H9 (cell line): ENCODE measurements around the gene RND1. TPM values are rescaled to one million over a fixed set of nuclear protein-coding genes. Genes with fewer than 3 reads are reported as not detected.

ENCODE experiments used
- DNase-seq: peaks from one replicate; pipeline ENCODE4 v3.0.0-alpha.2; 2017
- H2AFZ ChIP-seq: one replicate; pipeline ENCODE4 v1.6.1; 2013; ENCODE audit warnings: mild to moderate bottlenecking, low read length, control low read depth, moderate library complexity
- H2AK5ac ChIP-seq: 2 replicates; pipeline ENCODE4 v1.6.1; 2013; ENCODE audit warnings: low read length, control low read depth, mixed read lengths; ENCODE audit not compliant: insufficient read length
- H2BK120ac ChIP-seq: one replicate; pipeline ENCODE4 v1.6.1; 2013; ENCODE audit warnings: low read depth, mild to moderate bottlenecking, low read length, control low read depth, inconsistent platforms; ENCODE audit not compliant: poor library complexity, severe bottlenecking
- H2BK12ac ChIP-seq: 2 replicates; pipeline ENCODE4 v1.6.1; 2013; ENCODE audit warnings: low read length, control low read depth, mixed read lengths, low read depth; ENCODE audit not compliant: insufficient read length
- H2BK15ac ChIP-seq: 2 replicates; pipeline ENCODE4 v1.6.1; 2013; ENCODE audit warnings: low read depth, low read length, control low read depth
- H2BK20ac ChIP-seq: one replicate; pipeline ENCODE4 v1.6.1; 2013; ENCODE audit warnings: low read depth, mild to moderate bottlenecking, low read length, control low read depth, inconsistent platforms; ENCODE audit not compliant: poor library complexity, severe bottlenecking
- H2BK5ac ChIP-seq: 2 replicates; pipeline ENCODE4 v1.6.1; 2013; ENCODE audit warnings: low read length, control low read depth, mixed read lengths; ENCODE audit not compliant: insufficient read length
- H3K14ac ChIP-seq: 2 replicates; pipeline ENCODE4 v1.6.1; 2013; ENCODE audit warnings: low read length, control low read depth; ENCODE audit not compliant: insufficient read depth
- H3K18ac ChIP-seq: 2 replicates; pipeline ENCODE4 v1.6.1; 2013; ENCODE audit warnings: low read depth, mild to moderate bottlenecking, mixed read lengths, low read length, control low read depth; ENCODE audit not compliant: insufficient read length
- H3K23ac ChIP-seq: 2 replicates; pipeline ENCODE4 v1.6.1; 2013; ENCODE audit warnings: low read length, control low read depth, mixed read lengths, low read depth; ENCODE audit not compliant: insufficient read length
- H3K23me2 ChIP-seq: 2 replicates; pipeline ENCODE4 v1.6.1; 2013; ENCODE audit warnings: low read depth, mild to moderate bottlenecking, mixed read lengths, low read length, control low read depth; ENCODE audit not compliant: insufficient read length, poor library complexity, severe bottlenecking
- H3K27ac ChIP-seq: 2 replicates; pipeline ENCODE4 v1.5.1; 2013; ENCODE audit warnings: low read length, control low read depth, mixed read lengths, low read depth; ENCODE audit not compliant: insufficient read length
- H3K27me3 ChIP-seq: 2 replicates; pipeline ENCODE4 v1.6.1; 2013; ENCODE audit warnings: low read length, control low read depth, inconsistent platforms; ENCODE audit not compliant: insufficient read depth
- H3K4ac ChIP-seq: 2 replicates; pipeline ENCODE4 v1.6.1; 2013; ENCODE audit warnings: low read depth, mild to moderate bottlenecking, control low read depth, inconsistent platforms, low read length, moderate library complexity
- H3K4me1 ChIP-seq: 2 replicates; pipeline ENCODE4 v1.6.1; 2013; ENCODE audit warnings: low read length, control low read depth, inconsistent platforms; ENCODE audit not compliant: insufficient read depth
- H3K4me2 ChIP-seq: 2 replicates; pipeline ENCODE4 v1.6.1; 2013; ENCODE audit warnings: low read length, control low read depth, mixed read lengths; ENCODE audit not compliant: insufficient read length, insufficient read depth
- H3K56ac ChIP-seq: 2 replicates; pipeline ENCODE4 v1.6.1; 2013; ENCODE audit warnings: low read depth, mild to moderate bottlenecking, mixed read lengths, low read length, control low read depth; ENCODE audit not compliant: insufficient read length
- H3K79me1 ChIP-seq: 2 replicates; pipeline ENCODE4 v1.6.1; 2013; ENCODE audit warnings: low read depth, mild to moderate bottlenecking, moderate library complexity, low read length, control low read depth, inconsistent platforms; ENCODE audit not compliant: insufficient read depth, poor library complexity, severe bottlenecking
- H3K79me2 ChIP-seq: 2 replicates; pipeline ENCODE4 v1.6.1; 2013; ENCODE audit warnings: low read length, control low read depth, inconsistent platforms; ENCODE audit not compliant: insufficient read depth
- H3K9ac ChIP-seq: 2 replicates; pipeline ENCODE4 v1.6.1; 2013; ENCODE audit warnings: low read length, control low read depth, mixed read lengths; ENCODE audit not compliant: insufficient read length; ENCODE audit errors: extremely low read depth
- H3K9me3 ChIP-seq: one replicate; pipeline ENCODE4 v1.6.1; 2013; ENCODE audit warnings: low read depth, low read length, inconsistent platforms; ENCODE audit not compliant: control insufficient read depth
- H3T11ph ChIP-seq: one replicate; pipeline ENCODE4 v1.6.1; 2013; ENCODE audit warnings: mild to moderate bottlenecking, low read length, control low read depth, inconsistent platforms
- H4K20me1 ChIP-seq: one replicate; pipeline ENCODE4 v1.6.1; 2013; ENCODE audit not compliant: control insufficient read depth, insufficient read length, insufficient read depth
- H4K5ac ChIP-seq: 2 replicates; pipeline ENCODE4 v1.6.1; 2013; ENCODE audit warnings: low read depth, mild to moderate bottlenecking, mixed read lengths, low read length, control low read depth; ENCODE audit not compliant: insufficient read length
- H4K8ac ChIP-seq: replicated peaks from 2 replicates; pipeline ENCODE4 v1.6.1; 2013; ENCODE audit warnings: low read length, control low read depth, mixed read lengths, low read depth; ENCODE audit not compliant: insufficient read length
- H4K91ac ChIP-seq: 2 replicates; pipeline ENCODE4 v1.6.1; 2013; ENCODE audit warnings: low read depth, mild to moderate bottlenecking, moderate library complexity, mixed read lengths, low read length, control low read depth; ENCODE audit not compliant: insufficient read length
- H3K27ac Mint-ChIP-seq, 3 experiments: 2 replicates in 2 of 3; 3 replicates in 1 of 3; pipeline ENCODE4 v1.8.0; 2020 to 2021; ENCODE audit warnings: mixed read lengths in 3 of 3, mild to moderate bottlenecking in 1 of 3, moderate library complexity in 1 of 3
- H3K27me3 Mint-ChIP-seq: 2 replicates; pipeline ENCODE4 v1.8.0; 2021; ENCODE audit warnings: low read depth, mild to moderate bottlenecking, moderate library complexity, mixed read lengths
- H3K36me3 Mint-ChIP-seq, 3 experiments: 2 replicates in 2 of 3; 3 replicates in 1 of 3; pipeline ENCODE4 v1.8.0; 2020 to 2021; ENCODE audit warnings: low read depth in 3 of 3, mixed read lengths in 3 of 3; ENCODE audit not compliant: insufficient read depth in 1 of 3
- H3K4me1 Mint-ChIP-seq, 2 experiments: 2 replicates each; pipeline ENCODE4 v1.8.0; 2020; ENCODE audit warnings: mixed read lengths in 2 of 2
- H3K4me3 Mint-ChIP-seq, 2 experiments: 2 replicates in 1 of 2; 3 replicates in 1 of 2; pipeline ENCODE4 v1.8.0; 2020 to 2021; ENCODE audit warnings: mild to moderate bottlenecking in 2 of 2, mixed read lengths in 2 of 2, moderate library complexity in 1 of 2
- H3K9me3 Mint-ChIP-seq, 2 experiments: 2 replicates in 1 of 2; 3 replicates in 1 of 2; pipeline ENCODE4 v1.8.0; 2020; ENCODE audit warnings: mild to moderate bottlenecking in 2 of 2, mixed read lengths in 2 of 2, moderate library complexity in 1 of 2
- WGBS: extraction: QIAGEN DNeasy Blood & Tissue Kit; methylation state at CpG from one replicate; pipeline ENCODE4 v1.1.7; 2013; ENCODE audit warnings: missing lambda C conversion rate, low lambda C conversion rate, mixed read lengths; ENCODE audit not compliant: insufficient read length; ENCODE audit errors: extremely low coverage; 5-methylcytosine and 5-hydroxymethylcytosine counted together
- total RNA-seq: library from RNA; stranded (reverse); gene quantifications from 2 replicates; pipeline ENCODE4 v1.2.1, GENCODE V29; 2021
- TF ChIP-seq, protein P1 (sequence below): fragments of 200-600 bp; sonication (generic); conservative IDR thresholded peaks from 3 replicates; pipeline ENCODE4 v1.8.0; 2021; ENCODE audit warnings: antibody characterized with exemption, mild to moderate bottlenecking

RND1 gene
- total RNA-seq, 1 experiment from 2014 or later: 9.7 TPM

GRCh38 chr12:48883305-48884161, 17.9 kb upstream of the RND1 start:
- H3K18ac ChIP-seq: peak overlapping the region; percentile 88
- H3K4me2 ChIP-seq: no peak overlapping the region
- H3K23ac ChIP-seq: no peak overlapping the region
- peak overlapping the region; percentile 79; the same call in 1 of the 2 replicates for H3K14ac ChIP-seq
- no peaks in the 10 kb centered on the region for H3K9me3 ChIP-seq
- WGBS: no CpG with 5 or more reads among the region's 13 CpGs
- H4K91ac ChIP-seq: no peak overlapping the region
- H4K20me1 ChIP-seq: no peaks in the 10 kb centered on the region
- H3K23me2 ChIP-seq: no peaks in the 10 kb centered on the region
- H3T11ph ChIP-seq: no peak overlapping the region
- no peaks in the 10 kb centered on the region for H3K79me2 ChIP-seq
- no peak overlapping the region for H3K27ac ChIP-seq
- H4K5ac ChIP-seq: no peak overlapping the region
- H2AK5ac ChIP-seq: no peak overlapping the region
- no peaks in the 10 kb centered on the region for H3K79me1 ChIP-seq
- Mint-ChIP-seq H3K27me3 (peaks cover 17% of the 10 kb centered on the region), H3K4me3 (peak overlapping the region in 1 of 2 experiments; percentile 45; a peak in 3 of 5 replicates), H3K4me1 (peaks cover 28 to 45% of the 10 kb centered on the region in 2 experiments), H3K27ac (peak overlapping the region; percentile 94 to 97 (median 97)), H3K36me3 (no peaks in the 10 kb centered on the region), H3K9me3 (no peaks in the 10 kb centered on the region)
- no peak overlapping the region for H2BK15ac ChIP-seq
- H2BK12ac ChIP-seq: no peak overlapping the region
- no peak overlapping the region for H2BK120ac ChIP-seq
- H2BK5ac ChIP-seq: no peak overlapping the region
- H3K4me1 ChIP-seq: peaks cover 4% of the 10 kb centered on the region; the same call in 1 of the 2 replicates
- H2BK20ac ChIP-seq: no peak overlapping the region
- H3K4ac ChIP-seq: no peak overlapping the region
- peak; percentile 64 for DNase-seq
- no peak overlapping the region for H3K9ac ChIP-seq
- H3K27me3 ChIP-seq: no peaks in the 10 kb centered on the region
- TF ChIP-seq, protein P1, sequence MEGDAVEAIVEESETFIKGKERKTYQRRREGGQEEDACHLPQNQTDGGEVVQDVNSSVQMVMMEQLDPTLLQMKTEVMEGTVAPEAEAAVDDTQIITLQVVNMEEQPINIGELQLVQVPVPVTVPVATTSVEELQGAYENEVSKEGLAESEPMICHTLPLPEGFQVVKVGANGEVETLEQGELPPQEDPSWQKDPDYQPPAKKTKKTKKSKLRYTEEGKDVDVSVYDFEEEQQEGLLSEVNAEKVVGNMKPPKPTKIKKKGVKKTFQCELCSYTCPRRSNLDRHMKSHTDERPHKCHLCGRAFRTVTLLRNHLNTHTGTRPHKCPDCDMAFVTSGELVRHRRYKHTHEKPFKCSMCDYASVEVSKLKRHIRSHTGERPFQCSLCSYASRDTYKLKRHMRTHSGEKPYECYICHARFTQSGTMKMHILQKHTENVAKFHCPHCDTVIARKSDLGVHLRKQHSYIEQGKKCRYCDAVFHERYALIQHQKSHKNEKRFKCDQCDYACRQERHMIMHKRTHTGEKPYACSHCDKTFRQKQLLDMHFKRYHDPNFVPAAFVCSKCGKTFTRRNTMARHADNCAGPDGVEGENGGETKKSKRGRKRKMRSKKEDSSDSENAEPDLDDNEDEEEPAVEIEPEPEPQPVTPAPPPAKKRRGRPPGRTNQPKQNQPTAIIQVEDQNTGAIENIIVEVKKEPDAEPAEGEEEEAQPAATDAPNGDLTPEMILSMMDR: no peak
- no peak overlapping the region for H3K56ac ChIP-seq
- no peak overlapping the region for H2AFZ ChIP-seq
- H4K8ac ChIP-seq: no peak overlapping the region
